Esophagus muscularis mucosa (tissue), 4 donors: Measurements from ENCODE around the gene ALOX15B. TPM values are rescaled to one million over a fixed set of nuclear protein-coding genes. Genes with fewer than 3 reads are reported as not detected.
A peak's percentile ranks its signal among the peaks of the same experiment; 100 is the strongest.

Experiments
- DNase-seq: peaks from one replicate; pipeline ENCODE4 v3.0.0-alpha.2; 2017; ENCODE audit errors: extremely low spot score
- H3K27ac ChIP-seq, 4 donors: fragments of 200-600 bp; sonication (generic); replicated peaks in 1 of 4; 1 replicate in 3 of 4; 2 replicates in 1 of 4; pipeline ENCODE4 v1.5.1; 2016 to 2019; ENCODE audit warnings: mild to moderate bottlenecking in 1 of 4
- H3K27me3 ChIP-seq, 4 donors: fragments of 200-600 bp; sonication (generic); one replicate each; pipeline versions ENCODE4 v1.5.1 to v1.6.0; 2016 to 2019
- H3K36me3 ChIP-seq, 4 donors: fragments of 200-600 bp; sonication (generic); one replicate each; pipeline ENCODE4 v1.5.1; 2016 to 2019
- H3K4me1 ChIP-seq, 4 donors: fragments of 200-600 bp; sonication (generic); one replicate each; pipeline ENCODE4 v1.5.1; 2016 to 2019
- H3K4me3 ChIP-seq, 4 donors: fragments of 200-600 bp; sonication (generic); 1 replicate in 2 of 4; 2 replicates in 2 of 4; pipeline ENCODE4 v1.5.1; 2016 to 2019; ENCODE audit warnings: mild to moderate bottlenecking in 4 of 4, moderate library complexity in 1 of 4
- H3K9me3 ChIP-seq, 4 donors: fragments of 200-600 bp; sonication (generic); 1 replicate in 3 of 4; 2 replicates in 1 of 4; pipeline ENCODE4 v1.5.1; 2016 to 2019
- CTCF ChIP-seq, 3 experiments: fragments of 200-600 bp in 2 of 3; fragments of 450-650 bp in 1 of 3; sonication (generic) in 2 of 3; IDR thresholded peaks; one replicate each; pipeline ENCODE4 v1.5.1; 2017 to 2019; ENCODE audit warnings: antibody characterized with exemption in 3 of 3, mild to moderate bottlenecking in 2 of 3, moderate library complexity in 1 of 3
- EP300 ChIP-seq: sonication (generic); formaldehyde crosslinking; IDR thresholded peaks from one replicate; pipeline ENCODE4 v1.6.1; 2017; ENCODE audit warnings: antibody characterized with exemption
- POLR2A ChIP-seq: fragments of 450-650 bp; IDR thresholded peaks from one replicate; pipeline ENCODE4 v1.6.1; 2017; ENCODE audit warnings: antibody characterized with exemption, moderate library complexity, mild to moderate bottlenecking, low read depth
- POLR2AphosphoS5 ChIP-seq, 2 donors: sonication (generic); formaldehyde crosslinking; IDR thresholded peaks; one replicate each; pipeline ENCODE4 v1.6.1; 2017; ENCODE audit warnings: antibody characterized with exemption in 2 of 2
- WGBS: methylation state at CpG from one replicate; pipeline ENCODE4 v1.1.5; 2018; 5-methylcytosine and 5-hydroxymethylcytosine counted together
- intact Hi-C: fragments of 100-400 bp; cut with DNase I; formaldehyde crosslinking; loops from one replicate; pipeline ENCODE4 v1.15.1; 2023
- total RNA-seq, 4 donors: library from RNA; depleted of rRNA; stranded (reverse); fragments of >200 nt; gene quantifications; one replicate each; pipeline versions ENCODE4 v1.1.0 to v1.2.1, GENCODE V29; 2016

The ALOX15B gene
- total RNA-seq: 1 to 10 TPM; 1.3 to 3.7 (median 2.0) TPM

GRCh38 chr17:8038954-8039610 is at the start of gene ALOX15B:
ALOX15B (plus strand) TSS chr17:8039059; CDS start chr17:8039156, 97 bp downstream.
- DNase-seq: no peak
- intact Hi-C loops: no loop called here
- 21% methylated on average over 15 of the region's 37 CpGs for WGBS
- H3K9me3 ChIP-seq: no peaks in the 10 kb centered on the region
- no peak within 1 kb of the TSS for H3K27ac ChIP-seq
- peak within 1 kb of the TSS; percentile 25 to 43 (median 30) for H3K4me3 ChIP-seq
- H3K4me1 ChIP-seq: peaks cover 5 to 26% (median 17%) of the 10 kb centered on the region in 4 donors
- no peaks in the 10 kb centered on the region for H3K36me3 ChIP-seq
- H3K27me3 ChIP-seq: peaks cover 0 to 58% (median 10%) of the 10 kb centered on the region in 4 donors
- TF ChIP-seq POLR2A (no peak), POLR2AphosphoS5 (IDR thresholded peaks at IDR 0.05) (no peak), EP300 (no peak), CTCF (IDR thresholded peaks at IDR 0.05) (no peak)

- intact Hi-C loops: loop anchor here (2.0 to 5.0 kb wide), 3 partner anchors 67 to 128 kb away; no protein-coding TSS in a partner anchor
- peak overlapping the region; percentile 21 to 68 (median 36) for H3K27ac ChIP-seq
- peak; percentile 95 for DNase-seq
- no peaks in the 10 kb centered on the region for H3K9me3 ChIP-seq
- 10% methylated on average over 24 of the region's 59 CpGs for WGBS
- TF ChIP-seq CTCF (IDR thresholded peaks at IDR 0.05): peak; percentile 90 to 99 (median 96)
- peak in 1 of 2 donors; percentile 66 for TF ChIP-seq POLR2AphosphoS5 (IDR thresholded peaks at IDR 0.05)
- no peak for TF ChIP-seq POLR2A
- peak overlapping the region; percentile 57 to 79 (median 62) for H3K4me3 ChIP-seq
- H3K36me3 ChIP-seq: no peaks in the 10 kb centered on the region
- H3K27me3 ChIP-seq: no peaks in the 10 kb centered on the region
- peaks cover 7 to 13% (median 11%) of the 10 kb centered on the region in 4 donors for H3K4me1 ChIP-seq
Measured at GRCh38 chr17:7989781-7990655, 48.8 kb upstream of the ALOX15B start.

- TF ChIP-seq EP300 (no peak), POLR2A (no peak), POLR2AphosphoS5 (IDR thresholded peaks at IDR 0.05) (no peak), CTCF (IDR thresholded peaks at IDR 0.05) (no peak)
- H3K27ac ChIP-seq: no peak overlapping the region
- no peaks in the 10 kb centered on the region for H3K36me3 ChIP-seq
- WGBS: 71% methylated on average over 2 of the region's 2 CpGs
- intact Hi-C loops: loop anchor here (5.0 kb wide), 1 partner anchor 65 kb away; no protein-coding TSS in a partner anchor
- no peak for DNase-seq
- H3K9me3 ChIP-seq: no peaks in the 10 kb centered on the region
- H3K4me3 ChIP-seq: no peak overlapping the region
- H3K27me3 ChIP-seq: no peaks in the 10 kb centered on the region
- peaks cover 9 to 21% (median 18%) of the 10 kb centered on the region in 4 donors for H3K4me1 ChIP-seq
Measured at GRCh38 chr17:7992516-7992915, 46.3 kb upstream of the ALOX15B start.

- H3K4me1 ChIP-seq: peaks cover 12 to 22% (median 19%) of the 10 kb centered on the region in 4 donors
- intact Hi-C loops: loop anchor here (5.0 kb wide), 1 partner anchor 64 kb away; no protein-coding TSS in a partner anchor
- no peaks in the 10 kb centered on the region for H3K36me3 ChIP-seq
- 65% methylated on average over 3 of the region's 3 CpGs for WGBS
- H3K9me3 ChIP-seq: no peaks in the 10 kb centered on the region
- H3K27me3 ChIP-seq: no peaks in the 10 kb centered on the region
- DNase-seq: no peak
- no peak overlapping the region for H3K4me3 ChIP-seq
- TF ChIP-seq POLR2AphosphoS5 (IDR thresholded peaks at IDR 0.05): no peak
- no peak for TF ChIP-seq EP300
- no peak overlapping the region for H3K27ac ChIP-seq
Measured at GRCh38 chr17:7992924-7993323, 45.9 kb upstream of the ALOX15B start.
